ENCODE measurements around the gene KCTD20. TPM values are rescaled to one million over a fixed set of nuclear protein-coding genes. Genes with fewer than 3 reads are reported as not detected.

Gene KCTD20
- total and polyA plus RNA-seq, 9 of the 15 experiments (the other 6 are each of a cell fraction or from before 2014, with no cell fraction given), result 28.9 to 160 (median 70.6) TPM

DNA sequence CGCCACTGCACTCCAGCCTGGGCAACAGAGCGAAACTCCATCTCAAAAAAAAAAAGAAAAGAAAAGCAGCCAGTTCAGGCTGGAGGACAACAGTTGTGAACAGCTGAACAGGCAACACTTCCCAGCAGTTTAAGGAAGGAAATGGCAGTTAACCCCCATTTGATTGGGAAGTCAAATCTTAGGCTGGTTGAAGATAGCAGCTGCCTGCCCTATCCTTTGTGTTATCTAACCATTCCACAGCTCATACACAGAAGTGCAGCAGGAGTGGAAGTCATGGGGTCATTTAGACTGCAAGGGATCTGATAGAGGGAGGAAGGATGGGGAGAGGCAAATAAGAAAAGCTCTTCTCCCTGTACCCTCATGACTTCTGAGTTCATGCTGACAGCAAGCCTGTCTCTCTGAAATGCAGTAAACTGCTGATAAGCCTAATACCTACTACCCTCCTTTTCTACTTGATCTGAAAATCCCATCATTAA, 35.3 kb downstream of the KCTD20 start (continued):
- no peak for TF ChIP-seq HNRNPUL1 (IDR thresholded peaks at IDR 0.05; ENCODE audit: low read length)
- TF ChIP-seq NUFIP1 (IDR thresholded peaks at IDR 0.05; ENCODE audit: partially characterized antibody), result no peak
- TF ChIP-seq ZNF696 (CRISPR knock-in tag; conservative IDR thresholded peaks at IDR 0.05), result no peak
- peak; percentile 37; the same call in 1 of the 2 replicates for TF ChIP-seq RB1 (IDR thresholded peaks at IDR 0.05; ENCODE audit: low read depth)
- no peak for TF ChIP-seq THRA (IDR thresholded peaks at IDR 0.05)
- no peak for TF ChIP-seq ZNF740 (CRISPR knock-in tag; IDR thresholded peaks at IDR 0.05)
- no peak for TF ChIP-seq ZNF740 (tag; IDR thresholded peaks at IDR 0.05)
- no peak for TF ChIP-seq ILK (tag; IDR thresholded peaks at IDR 0.05; ENCODE audit: borderline replicate concordance, low read depth)
- no peak for TF ChIP-seq HDAC8 (tag; IDR thresholded peaks at IDR 0.05)
- TF ChIP-seq, protein P1, sequence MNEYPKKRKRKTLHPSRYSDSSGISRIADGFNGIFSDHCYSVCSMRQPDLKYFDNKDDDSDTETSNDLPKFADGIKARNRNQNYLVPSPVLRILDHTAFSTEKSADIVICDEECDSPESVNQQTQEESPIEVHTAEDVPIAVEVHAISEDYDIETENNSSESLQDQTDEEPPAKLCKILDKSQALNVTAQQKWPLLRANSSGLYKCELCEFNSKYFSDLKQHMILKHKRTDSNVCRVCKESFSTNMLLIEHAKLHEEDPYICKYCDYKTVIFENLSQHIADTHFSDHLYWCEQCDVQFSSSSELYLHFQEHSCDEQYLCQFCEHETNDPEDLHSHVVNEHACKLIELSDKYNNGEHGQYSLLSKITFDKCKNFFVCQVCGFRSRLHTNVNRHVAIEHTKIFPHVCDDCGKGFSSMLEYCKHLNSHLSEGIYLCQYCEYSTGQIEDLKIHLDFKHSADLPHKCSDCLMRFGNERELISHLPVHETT (CRISPR knock-in tag; conservative IDR thresholded peaks at IDR 0.05 in 1 of 2, IDR thresholded peaks at IDR 0.05 in 1 of 2), result peak in 1 of 2 experiments; percentile 79; a peak in 2 of 4 replicates
- TF ChIP-seq ZBTB11 (CRISPR knock-in tag; IDR thresholded peaks at IDR 0.05), result peak in 1 of 3 experiments; percentile 50; a peak in 1 of 6 replicates
- no peak for TF ChIP-seq SMAD3 (CRISPR knock-in tag; conservative IDR thresholded peaks at IDR 0.05)
- no peak for TF ChIP-seq CBX1 (IDR thresholded peaks at IDR 0.05; ENCODE audit: low read depth)
- TF ChIP-seq CBX2 (IDR thresholded peaks at IDR 0.05; ENCODE audit: insufficient read depth, low read length, poor library complexity, severe bottlenecking), result no peak
- no peak for TF ChIP-seq FIP1L1 (IDR thresholded peaks at IDR 0.05; ENCODE audit: low read depth, low read length, poor library complexity, severe bottlenecking)
- TF ChIP-seq RAD21 (CRISPR knock-in tag; conservative IDR thresholded peaks at IDR 0.05 in 1 of 2, IDR thresholded peaks at IDR 0.05 in 1 of 2), result no peak
- TF ChIP-seq, protein P2, sequence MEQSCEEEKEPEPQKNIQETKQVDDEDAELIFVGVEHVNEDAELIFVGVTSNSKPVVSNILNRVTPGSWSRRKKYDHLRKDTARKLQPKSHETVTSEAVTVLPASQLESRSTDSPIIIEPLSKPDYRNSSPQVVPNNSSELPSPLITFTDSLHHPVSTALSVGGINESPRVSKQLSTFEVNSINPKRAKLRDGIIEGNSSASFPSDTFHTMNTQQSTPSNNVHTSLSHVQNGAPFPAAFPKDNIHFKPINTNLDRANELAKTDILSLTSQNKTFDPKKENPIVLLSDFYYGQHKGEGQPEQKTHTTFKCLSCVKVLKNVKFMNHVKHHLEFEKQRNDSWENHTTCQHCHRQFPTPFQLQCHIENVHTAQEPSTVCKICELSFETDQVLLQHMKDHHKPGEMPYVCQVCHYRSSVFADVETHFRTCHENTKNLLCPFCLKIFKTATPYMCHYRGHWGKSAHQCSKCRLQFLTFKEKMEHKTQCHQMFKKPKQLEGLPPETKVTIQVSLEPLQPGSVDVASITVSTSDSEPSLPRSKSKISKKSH (CRISPR knock-in tag; IDR thresholded peaks at IDR 0.05), result no peak
